Measurements from ENCODE around the gene MAEA. TPM values are rescaled to one million over a fixed set of nuclear protein-coding genes. Genes with fewer than 3 reads are reported as not detected.
"Not testable (repeated sequence)": the region's sequence is repeated elsewhere in the genome, so short reads cannot be mapped to it uniquely, and the experiment has no call there.

Gene MAEA
- total and polyA plus RNA-seq, 10 of the 15 experiments (the other 5 are each of a cell fraction or from before 2014, with no cell fraction given) = 3.6 to 67.1 (median 54.6) TPM

GRCh38 chr4:1323635-1324442, 34.1 kb downstream of the MAEA start (continued):
- TF ChIP-seq USF2 (IDR thresholded peaks at IDR 0.05; ENCODE audit: borderline replicate concordance, low read depth, low read length) = no peak
- TF ChIP-seq MEF2A (IDR thresholded peaks at IDR 0.05; ENCODE audit: insufficient read depth, low read depth, low read length) = no peak
- TF ChIP-seq HCFC1 (IDR thresholded peaks at IDR 0.05; ENCODE audit: low read length) = no peak

DNA sequence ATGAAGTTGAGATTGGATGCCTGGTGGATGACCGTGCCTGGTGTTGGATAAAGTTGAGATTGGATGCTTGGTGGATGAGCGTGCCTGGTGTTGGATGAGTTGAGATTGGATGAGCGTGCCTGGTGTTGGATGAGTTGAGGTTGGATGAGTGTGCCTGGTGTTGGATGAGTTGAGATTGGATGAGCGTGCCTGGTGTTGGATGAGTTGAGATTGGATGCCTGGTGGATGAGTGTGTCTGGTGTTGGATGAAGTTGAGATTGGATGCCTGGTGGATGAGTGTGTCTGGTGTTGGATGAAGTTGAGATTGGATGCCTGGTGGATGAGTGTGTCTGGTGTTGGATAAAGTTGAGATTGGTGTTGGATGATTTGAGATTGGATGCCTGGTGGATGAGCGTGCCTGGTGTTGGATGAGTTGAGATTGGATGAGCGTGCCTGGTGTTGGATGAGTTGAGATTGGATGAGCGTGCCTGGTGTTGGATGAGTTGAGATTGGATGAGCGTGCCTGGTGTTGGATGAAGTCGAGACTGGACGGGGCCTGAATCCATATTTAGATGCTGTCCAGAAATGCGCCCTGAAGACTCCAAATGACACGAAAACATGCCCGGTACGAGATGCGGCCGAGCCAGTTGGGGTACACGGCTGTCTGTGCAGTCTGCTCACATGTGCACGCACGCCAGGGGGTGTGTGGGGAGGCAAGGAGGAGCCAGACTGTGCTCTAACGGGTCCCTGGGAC, 34.9 kb downstream of the MAEA start:
- H3K9me3 ChIP-seq (replicated peaks; ENCODE audit: control insufficient read depth, insufficient read depth, low read length); H3K4me1 ChIP-seq (ENCODE audit: control insufficient read depth, insufficient read depth, low read length); intact Hi-C loops (cut with micrococcal nuclease; ENCODE audit: unreplicated experiment); RAD21 ChIA-PET (ENCODE audit: unreplicated experiment); CTCF ChIA-PET; H3K27ac ChIP-seq (ENCODE audit: control insufficient read depth, insufficient read depth); H3K27me3 ChIP-seq (replicated peaks in 1 of 2; ENCODE audit: control insufficient read depth in 2 of 2, insufficient read depth in 2 of 2, low read length in 1 of 2); H3K79me2 ChIP-seq (ENCODE audit: control insufficient read depth, insufficient read depth, low read length); SMC1A ChIA-PET (ENCODE audit: uncharacterized antibody, unreplicated experiment); H3K4me3 ChIP-seq; FAIRE-seq; H4K20me1 ChIP-seq (ENCODE audit: control insufficient read depth, insufficient read depth); in situ Hi-C loops (cut with MboI); H2AFZ ChIP-seq (ENCODE audit: control insufficient read depth, low read depth, low read length); H3K9ac ChIP-seq (ENCODE audit: control insufficient read depth, insufficient read depth, low read length); POLR2A ChIA-PET; DNase-seq (ENCODE audit: low read depth, low spot score); H3K4me2 ChIP-seq (ENCODE audit: control insufficient read depth, insufficient read depth); ATAC-seq: not testable (repeated sequence)
- H3K36me3 ChIP-seq (ENCODE audit: control insufficient read depth in 2 of 2, insufficient read depth in 2 of 2, low read length in 1 of 2) = peaks cover 4 to 31% of the 10 kb centered on the region in 2 experiments; a peak in 3 of 4 replicates
- TSS peak; percentile 40 for BruUV-seq (replicated peaks)
- WGBS (ENCODE audit: insufficient coverage, insufficient replicate concordance, low lambda C conversion rate, missing lambda C conversion rate) = 94% methylated on average over 20 of the region's 20 CpGs

All from GM12878 (cell line).